Activated naive CD8-positive, alpha-beta T cell treated with anti-CD3 and anti-CD28 coated beads for 36 hours (primary cell): Measurements from ENCODE around the gene PLEKHO2. TPM values are rescaled to one million over a fixed set of nuclear protein-coding genes. Genes with fewer than 3 reads are reported as not detected.
"Not testable (repeated sequence)": the region's sequence is repeated elsewhere in the genome, so short reads cannot be mapped to it uniquely, and the experiment has no call there.

Experiments
- DNase-seq: peaks from one replicate; pipeline ENCODE4 v3.0.0; 2021
- H3K27ac Mint-ChIP-seq: one replicate; pipeline ENCODE4 v1.8.0; 2022; ENCODE audit warnings: mild to moderate bottlenecking, moderate library complexity, mixed read lengths
- H3K27me3 Mint-ChIP-seq: one replicate; pipeline ENCODE4 v1.8.0; 2022; ENCODE audit warnings: mild to moderate bottlenecking, mixed read lengths
- H3K36me3 Mint-ChIP-seq: one replicate; pipeline ENCODE4 v1.8.0; 2021; ENCODE audit warnings: mild to moderate bottlenecking, mixed read lengths
- H3K4me1 Mint-ChIP-seq: one replicate; pipeline ENCODE4 v1.8.0; 2021; ENCODE audit warnings: mixed read lengths
- H3K4me3 Mint-ChIP-seq: one replicate; pipeline ENCODE4 v1.8.0; 2022; ENCODE audit warnings: mild to moderate bottlenecking, moderate library complexity, mixed read lengths
- H3K9me3 Mint-ChIP-seq: one replicate; pipeline ENCODE4 v1.8.0; 2022; ENCODE audit warnings: mixed read lengths
- total RNA-seq, 2 experiments: library from RNA; stranded (reverse); gene quantifications; one replicate each; pipeline ENCODE4 v1.2.3, GENCODE V29; 2021

The PLEKHO2 gene, protein sequence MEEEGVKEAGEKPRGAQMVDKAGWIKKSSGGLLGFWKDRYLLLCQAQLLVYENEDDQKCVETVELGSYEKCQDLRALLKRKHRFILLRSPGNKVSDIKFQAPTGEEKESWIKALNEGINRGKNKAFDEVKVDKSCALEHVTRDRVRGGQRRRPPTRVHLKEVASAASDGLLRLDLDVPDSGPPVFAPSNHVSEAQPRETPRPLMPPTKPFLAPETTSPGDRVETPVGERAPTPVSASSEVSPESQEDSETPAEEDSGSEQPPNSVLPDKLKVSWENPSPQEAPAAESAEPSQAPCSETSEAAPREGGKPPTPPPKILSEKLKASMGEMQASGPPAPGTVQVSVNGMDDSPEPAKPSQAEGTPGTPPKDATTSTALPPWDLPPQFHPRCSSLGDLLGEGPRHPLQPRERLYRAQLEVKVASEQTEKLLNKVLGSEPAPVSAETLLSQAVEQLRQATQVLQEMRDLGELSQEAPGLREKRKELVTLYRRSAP
- total RNA-seq: 1 to 10 TPM; 6.8 to 7.8 TPM

DNA sequence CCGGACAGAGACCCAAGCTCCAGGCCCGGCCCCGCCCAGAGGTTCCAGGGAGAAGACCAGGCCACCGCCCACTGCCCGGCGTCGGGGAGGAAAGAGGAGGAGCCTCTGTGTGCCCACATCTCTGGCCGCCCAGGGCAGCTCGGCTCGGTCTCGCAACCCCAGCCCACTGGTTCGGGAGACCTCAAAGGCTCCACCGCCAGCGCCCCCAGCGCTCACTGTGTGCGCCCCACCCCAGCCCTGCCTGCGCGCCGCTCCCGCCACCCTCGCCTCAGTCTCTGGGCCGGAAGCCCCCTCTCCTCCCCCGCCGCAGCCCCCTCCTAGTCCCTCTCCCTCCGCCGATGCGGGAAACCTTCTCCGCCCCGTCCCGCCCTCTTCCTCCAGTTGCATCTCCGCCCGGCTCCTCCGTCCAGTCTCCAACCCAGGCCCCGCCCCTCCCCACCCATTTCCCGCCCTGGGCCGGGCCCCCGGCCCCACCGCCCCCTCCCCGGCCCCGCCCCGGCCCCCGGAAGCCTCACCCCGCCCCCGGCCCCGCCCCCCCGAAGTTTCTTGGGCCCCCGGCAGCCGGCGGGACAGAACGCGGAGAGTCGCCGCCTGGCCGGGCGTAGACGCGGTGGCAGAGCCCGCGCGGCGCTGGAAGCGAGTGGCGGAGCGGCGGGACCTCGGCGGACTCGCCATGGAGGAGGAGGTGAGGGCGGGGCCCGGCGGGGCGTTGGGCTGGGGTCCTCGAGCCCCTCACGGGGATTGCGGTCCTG lies at the start of gene PLEKHO2:
Gene PLEKHO2 (plus strand): TSS at position 572 of the 752 bp plus-strand sequence. CDS start 102 bp downstream, at position 674.
- peak; percentile 87 for DNase-seq
- H3K9me3 Mint-ChIP-seq: no peaks in the 10 kb centered on the region
- no peaks in the 10 kb centered on the region for H3K36me3 Mint-ChIP-seq
- H3K27me3 Mint-ChIP-seq: no peaks in the 10 kb centered on the region
- peak within 1 kb of the TSS; percentile 66 for H3K27ac Mint-ChIP-seq
- H3K4me3 Mint-ChIP-seq: peak within 1 kb of the TSS; percentile 82
- peaks cover 62% of the 10 kb centered on the region for H3K4me1 Mint-ChIP-seq

DNA sequence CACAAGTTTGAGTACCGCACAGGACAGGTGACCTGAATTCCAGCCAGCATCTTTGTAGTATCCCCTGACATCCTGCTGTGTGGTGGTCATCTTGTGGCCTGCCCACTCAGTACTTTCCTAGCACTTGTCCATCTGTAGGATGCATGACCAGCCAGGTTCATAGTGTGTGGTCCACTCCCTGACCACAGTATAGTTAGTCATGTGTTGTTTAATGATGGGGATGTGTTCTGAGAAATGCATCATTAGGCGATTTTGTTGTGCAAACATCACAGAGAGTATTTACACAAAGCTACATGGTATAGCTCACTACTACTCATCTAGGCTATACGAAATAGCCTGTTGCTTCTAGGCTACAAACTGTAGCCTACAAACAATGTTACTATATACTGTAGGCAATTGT lies 49.4 kb upstream of the PLEKHO2 start:
- Mint-ChIP-seq H3K36me3 (no peaks in the 10 kb centered on the region), H3K27me3 (no peaks in the 10 kb centered on the region), H3K27ac (no peak overlapping the region), H3K9me3 (no peaks in the 10 kb centered on the region), H3K4me1 (no peaks in the 10 kb centered on the region), H3K4me3 (no peak overlapping the region)
- no peak for DNase-seq

DNA sequence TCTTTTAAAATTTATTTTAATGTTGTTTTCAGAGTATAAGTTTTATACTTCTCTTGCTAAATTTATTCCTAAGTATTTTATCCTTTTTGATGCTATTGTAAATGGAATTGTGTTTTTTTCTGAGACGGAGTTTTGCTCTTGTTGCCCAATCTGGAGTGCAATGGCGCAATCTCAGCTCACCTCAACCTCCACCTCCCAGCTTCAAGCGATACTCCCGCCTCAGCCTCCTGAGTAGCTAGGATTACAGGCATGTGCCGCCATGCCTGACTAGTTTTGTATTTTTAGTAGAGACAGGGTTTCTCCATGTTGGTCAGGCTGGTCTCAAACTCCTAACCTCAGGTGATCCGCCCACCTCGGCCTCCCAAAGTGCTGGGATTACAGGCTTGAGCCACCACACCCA lies 46.4 kb upstream of the PLEKHO2 start:
- not testable (repeated sequence) for H3K9me3 Mint-ChIP-seq, H3K4me1 Mint-ChIP-seq, H3K4me3 Mint-ChIP-seq, H3K27me3 Mint-ChIP-seq, H3K27ac Mint-ChIP-seq, H3K36me3 Mint-ChIP-seq, DNase-seq

DNA sequence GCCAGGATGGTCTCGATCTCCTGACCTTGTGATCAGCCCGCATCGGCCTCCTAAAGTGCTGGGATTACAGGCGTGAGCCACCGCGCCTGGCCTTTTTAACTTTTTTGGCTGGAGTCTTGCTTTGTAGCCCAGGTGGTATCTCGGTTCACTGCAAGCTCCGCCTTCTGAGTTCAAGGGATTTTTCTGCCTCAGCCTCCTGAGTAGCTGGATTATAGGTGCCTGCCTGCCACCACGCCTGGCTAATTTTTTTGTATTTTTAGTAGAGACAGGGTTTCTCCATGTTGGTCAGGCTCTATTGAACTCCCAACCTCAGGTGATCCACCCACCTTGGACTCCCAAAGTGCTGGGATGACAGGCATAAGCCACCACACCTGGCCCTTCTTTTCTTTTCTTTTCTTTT lies 45.8 kb upstream of the PLEKHO2 start:
- H3K36me3 Mint-ChIP-seq, H3K4me3 Mint-ChIP-seq, H3K9me3 Mint-ChIP-seq, DNase-seq, H3K4me1 Mint-ChIP-seq, H3K27me3 Mint-ChIP-seq, H3K27ac Mint-ChIP-seq: not testable (repeated sequence)

DNA sequence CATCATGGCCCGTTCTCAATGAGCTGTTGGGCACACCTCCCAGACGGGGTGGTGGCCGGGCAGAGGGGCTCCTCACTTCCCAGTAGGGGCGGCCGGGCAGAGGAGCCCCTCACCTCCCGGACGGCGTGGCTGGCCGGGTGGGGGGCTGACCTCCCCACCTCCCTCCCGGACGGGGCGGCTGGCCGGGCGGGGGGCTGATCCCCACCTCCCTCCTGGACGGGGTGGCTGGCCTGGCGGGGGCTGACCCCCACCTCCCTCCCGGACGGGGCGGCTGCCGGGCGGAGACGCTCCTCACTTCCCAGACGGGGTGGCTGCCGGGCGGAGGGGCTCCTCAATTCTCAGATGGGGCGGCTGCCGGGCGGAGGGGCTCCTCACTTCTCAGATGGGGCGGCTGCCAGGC lies 42.8 kb upstream of the PLEKHO2 start:
- not testable (repeated sequence) for DNase-seq, H3K36me3 Mint-ChIP-seq, H3K9me3 Mint-ChIP-seq, H3K27me3 Mint-ChIP-seq, H3K4me3 Mint-ChIP-seq, H3K27ac Mint-ChIP-seq, H3K4me1 Mint-ChIP-seq

DNA sequence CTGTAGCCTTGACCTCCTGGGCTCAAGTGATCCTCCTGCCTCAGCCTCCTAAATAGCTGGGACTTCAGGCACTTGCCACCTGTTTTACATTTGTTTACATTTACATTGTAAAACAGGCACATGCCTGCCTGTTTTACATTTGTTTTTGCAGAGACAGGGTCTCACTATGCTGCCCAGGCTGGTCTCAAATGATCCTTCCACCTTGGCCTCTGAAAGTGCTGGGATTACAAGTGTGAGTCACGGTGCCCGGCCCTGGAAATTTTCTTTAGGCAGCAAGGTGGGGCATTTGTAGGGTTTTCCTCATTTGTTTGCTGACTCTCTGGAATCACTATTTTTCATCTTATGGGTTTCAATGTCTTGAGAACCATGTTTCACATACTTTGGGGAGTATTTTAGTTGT lies 41.2 kb upstream of the PLEKHO2 start:
- Mint-ChIP-seq H3K27ac (no peak overlapping the region), H3K9me3 (no peaks in the 10 kb centered on the region), H3K36me3 (no peaks in the 10 kb centered on the region), H3K4me1 (no peaks in the 10 kb centered on the region), H3K4me3 (no peak overlapping the region), H3K27me3 (no peaks in the 10 kb centered on the region)
- DNase-seq: no peak

DNA sequence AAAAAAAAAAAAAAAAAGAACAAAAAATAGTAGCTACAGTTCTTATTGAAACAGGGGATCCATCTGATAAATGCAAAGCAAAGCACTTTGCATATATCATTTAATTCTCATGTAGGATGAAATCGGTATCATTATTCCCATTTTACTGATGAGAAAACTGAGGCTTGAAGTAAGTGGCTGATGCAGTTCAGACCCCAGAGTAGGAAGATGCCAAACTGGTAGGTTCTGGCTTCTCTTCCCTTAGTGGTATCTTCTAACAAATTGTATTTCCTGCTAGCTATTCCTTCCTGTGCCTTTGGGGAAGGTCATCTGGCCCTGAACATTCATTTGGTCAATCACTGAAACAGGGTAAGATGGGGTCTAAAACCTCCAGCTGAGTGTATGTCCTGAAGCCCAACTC lies 38.2 kb upstream of the PLEKHO2 start:
- no peaks in the 10 kb centered on the region for H3K27me3 Mint-ChIP-seq
- H3K9me3 Mint-ChIP-seq: no peaks in the 10 kb centered on the region
- H3K4me3 Mint-ChIP-seq: no peak overlapping the region
- no peaks in the 10 kb centered on the region for H3K4me1 Mint-ChIP-seq
- no peak for DNase-seq
- H3K27ac Mint-ChIP-seq: no peak overlapping the region
- H3K36me3 Mint-ChIP-seq: no peaks in the 10 kb centered on the region

DNA sequence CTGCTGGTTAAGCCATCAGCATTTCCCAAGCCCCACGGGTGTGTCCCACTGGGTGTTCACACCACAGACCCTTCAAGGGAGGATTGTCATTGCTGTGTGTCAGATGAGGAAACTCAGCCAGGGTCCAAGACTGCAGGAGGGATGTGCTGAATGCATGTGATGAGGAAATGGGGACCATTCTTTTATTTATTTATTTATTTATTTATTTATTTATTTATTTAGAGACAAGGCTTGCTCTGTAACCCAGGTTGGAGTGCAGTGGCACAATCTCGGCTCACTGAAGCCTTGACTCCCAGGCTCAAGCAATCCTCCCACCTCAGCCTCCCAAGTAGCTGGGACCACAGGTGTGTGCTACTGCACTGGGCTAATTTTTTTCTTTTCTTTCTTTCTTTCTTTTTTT lies 37.1 kb upstream of the PLEKHO2 start:
- H3K36me3 Mint-ChIP-seq: no peaks in the 10 kb centered on the region
- H3K9me3 Mint-ChIP-seq: no peaks in the 10 kb centered on the region
- DNase-seq: no peak
- no peak overlapping the region for H3K27ac Mint-ChIP-seq
- no peaks in the 10 kb centered on the region for H3K27me3 Mint-ChIP-seq
- no peaks in the 10 kb centered on the region for H3K4me1 Mint-ChIP-seq
- no peak overlapping the region for H3K4me3 Mint-ChIP-seq

DNA sequence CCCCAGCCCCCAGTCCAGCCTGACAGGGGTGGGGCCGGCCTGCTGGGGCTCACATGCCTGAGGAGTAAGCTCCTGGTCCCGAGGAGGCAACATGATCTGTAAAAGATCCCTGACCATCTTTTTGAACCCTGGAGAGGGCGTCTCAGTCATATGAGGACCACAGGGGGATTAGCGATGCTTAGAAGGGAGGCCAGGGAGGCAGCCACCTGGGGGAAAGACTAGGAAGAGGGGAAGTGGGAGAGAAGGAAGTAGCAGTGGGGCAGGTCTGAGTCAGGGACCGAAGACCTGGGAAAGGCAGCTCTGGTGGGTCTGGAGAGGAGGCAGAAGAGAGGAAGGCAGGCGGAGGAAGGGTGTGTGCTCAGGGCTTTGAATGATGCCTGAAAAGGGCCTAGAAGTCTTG lies 35.2 kb upstream of the PLEKHO2 start:
- peaks cover 3% of the 10 kb centered on the region for H3K4me1 Mint-ChIP-seq

DNA sequence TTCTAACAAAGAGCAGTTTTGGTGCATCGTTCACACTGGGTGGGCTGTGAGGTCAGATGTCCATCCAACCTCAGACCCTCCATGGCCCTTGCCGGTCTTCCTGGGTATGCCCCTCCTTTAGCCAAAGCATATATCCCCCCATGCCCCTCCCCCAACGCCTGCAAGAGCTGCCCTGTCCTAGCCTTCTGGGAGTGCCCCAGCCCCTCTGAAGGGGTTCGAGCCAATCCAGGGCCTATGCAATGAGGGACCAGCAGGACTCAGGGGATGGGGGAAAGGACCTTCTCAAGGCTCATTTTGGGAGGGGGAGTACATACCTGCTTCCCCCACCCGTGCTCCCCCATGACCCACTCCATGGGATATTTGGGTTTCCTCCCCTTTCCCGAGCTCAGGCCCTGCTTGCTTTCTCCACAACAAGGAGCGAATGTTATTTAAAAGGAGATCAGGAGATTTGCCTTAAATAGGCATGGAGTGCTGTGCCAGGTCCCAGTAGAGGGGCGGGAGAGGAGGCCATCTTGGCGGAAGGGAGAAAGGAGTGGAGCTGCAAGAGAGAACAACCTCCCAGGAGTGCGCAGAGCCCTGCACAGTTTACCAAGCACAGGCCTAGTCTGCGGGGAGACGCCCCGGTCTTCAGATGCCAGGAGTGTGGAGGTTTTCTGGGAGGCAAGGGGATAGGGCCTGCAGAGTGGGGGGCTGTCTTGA lies 34.5 kb upstream of the PLEKHO2 start:
- Mint-ChIP-seq H3K4me3 (no peak overlapping the region), H3K4me1 (peaks cover 3% of the 10 kb centered on the region), H3K36me3 (no peaks in the 10 kb centered on the region), H3K9me3 (no peaks in the 10 kb centered on the region), H3K27me3 (no peaks in the 10 kb centered on the region), H3K27ac (no peak overlapping the region)
- no peak for DNase-seq

More for the DNA sequence above, 35.2 kb upstream of the PLEKHO2 start:
- Mint-ChIP-seq H3K36me3 (no peaks in the 10 kb centered on the region), H3K4me3 (no peak overlapping the region), H3K27ac (no peak overlapping the region), H3K9me3 (no peaks in the 10 kb centered on the region), H3K27me3 (no peaks in the 10 kb centered on the region)
- DNase-seq: no peak

DNA sequence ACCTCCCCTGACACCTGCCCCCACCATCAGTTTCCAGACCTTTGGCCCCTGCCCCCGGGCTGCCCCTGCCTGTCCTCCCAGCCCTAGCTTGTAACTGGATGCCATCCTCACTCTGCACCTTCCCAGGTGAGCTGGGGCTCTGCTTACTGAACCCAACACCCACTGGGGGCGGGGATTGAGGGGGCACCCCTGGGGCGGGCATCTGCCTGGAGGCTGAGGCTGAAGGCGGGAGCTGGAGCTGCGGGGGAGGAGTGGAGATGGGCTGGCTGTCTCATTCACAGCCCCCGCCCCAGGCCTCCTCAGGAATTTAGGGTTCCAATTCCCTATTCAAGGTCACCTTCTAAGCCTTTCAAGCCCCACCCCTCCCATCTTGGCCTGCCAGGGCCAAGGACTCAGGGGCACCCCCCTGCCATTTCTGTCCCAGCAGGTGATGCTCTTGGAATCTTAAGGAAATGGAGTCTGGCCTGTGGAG lies 33.9 kb upstream of the PLEKHO2 start:
- Mint-ChIP-seq H3K27ac (no peak overlapping the region), H3K9me3 (no peaks in the 10 kb centered on the region), H3K4me1 (peaks cover 3% of the 10 kb centered on the region), H3K4me3 (no peak overlapping the region), H3K27me3 (no peaks in the 10 kb centered on the region), H3K36me3 (no peaks in the 10 kb centered on the region)
- DNase-seq: no peak

DNA sequence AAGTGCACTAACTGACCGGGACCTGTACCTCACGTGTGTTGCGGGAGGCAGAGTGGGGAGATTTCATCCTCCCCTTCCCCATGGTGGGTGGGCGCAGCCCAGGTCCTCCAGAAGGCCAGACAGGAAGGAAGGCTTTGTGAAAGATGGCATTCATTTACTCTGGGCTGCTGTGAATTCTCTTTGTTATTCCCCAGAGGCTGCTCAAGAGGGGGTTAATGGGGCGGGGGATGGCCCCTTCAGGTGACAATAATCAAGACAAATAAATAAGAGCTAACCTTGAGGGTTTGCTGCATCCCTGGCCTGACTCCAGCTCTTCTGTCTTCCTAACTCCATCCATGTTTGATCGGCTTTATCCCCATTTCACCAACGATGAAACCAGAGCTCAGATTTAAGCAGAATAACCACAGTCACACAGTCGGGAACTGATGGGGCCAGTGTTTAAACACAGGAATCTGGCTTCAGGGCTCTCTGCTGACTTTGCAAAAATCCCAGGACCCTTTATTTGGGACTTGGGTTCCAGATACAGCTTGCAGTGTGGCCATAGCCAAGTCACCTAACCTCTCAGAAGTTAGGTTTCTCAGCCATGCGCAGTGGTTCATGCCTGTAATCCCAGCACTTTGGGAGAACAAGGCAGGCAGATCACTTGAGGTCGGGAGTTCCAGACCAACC lies 32.8 kb upstream of the PLEKHO2 start:
- H3K4me1 Mint-ChIP-seq: peaks cover 3% of the 10 kb centered on the region
- H3K9me3 Mint-ChIP-seq: no peaks in the 10 kb centered on the region
- H3K36me3 Mint-ChIP-seq: no peaks in the 10 kb centered on the region
- no peak for DNase-seq
- H3K27me3 Mint-ChIP-seq: no peaks in the 10 kb centered on the region
- H3K27ac Mint-ChIP-seq: no peak overlapping the region
- no peak overlapping the region for H3K4me3 Mint-ChIP-seq

DNA sequence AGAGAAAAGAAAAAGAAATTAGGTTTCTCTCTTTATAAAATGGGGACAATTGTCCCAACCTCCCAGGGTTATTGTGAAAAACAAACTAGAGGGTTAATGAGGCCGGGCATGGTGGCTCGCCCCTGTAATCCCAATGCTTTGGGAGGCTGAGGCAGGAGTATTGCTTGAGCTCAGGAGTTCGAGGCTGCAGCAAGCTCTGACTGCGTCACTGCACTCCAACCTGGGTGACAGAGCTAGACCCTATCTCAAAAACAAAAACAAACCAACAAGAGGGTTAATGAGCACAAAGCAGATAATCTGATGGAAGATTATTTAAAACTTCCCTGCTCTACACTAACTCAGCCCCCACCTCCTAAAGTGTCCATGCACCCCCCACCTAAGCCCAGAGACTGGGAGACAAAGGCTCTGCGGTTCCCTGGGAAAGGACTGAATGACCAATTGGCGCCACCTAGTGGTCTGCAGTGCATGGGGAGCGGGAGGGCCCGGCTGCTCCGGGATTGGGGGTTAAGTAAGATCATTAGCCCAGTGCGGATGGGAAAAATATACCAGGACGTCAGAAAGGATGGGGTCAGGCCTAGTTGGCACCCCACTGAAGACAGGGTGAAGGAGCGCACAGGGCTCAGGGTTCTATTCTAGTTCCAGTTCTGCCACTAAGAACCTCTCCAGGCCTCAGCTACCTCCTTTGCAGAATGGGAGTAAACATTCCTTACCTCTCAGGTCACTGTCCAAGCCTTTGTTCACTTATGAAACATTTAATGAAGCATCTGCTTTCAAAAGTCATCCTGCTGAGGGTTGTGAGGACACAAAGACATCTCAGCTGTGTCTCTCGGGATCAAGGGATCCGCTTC lies 31.8 kb upstream of the PLEKHO2 start:
- H3K36me3 Mint-ChIP-seq: no peaks in the 10 kb centered on the region
- no peak overlapping the region for H3K27ac Mint-ChIP-seq
- no peaks in the 10 kb centered on the region for H3K27me3 Mint-ChIP-seq
- peak; percentile 62 for DNase-seq
- H3K4me3 Mint-ChIP-seq: no peak overlapping the region
- no peaks in the 10 kb centered on the region for H3K9me3 Mint-ChIP-seq
- peaks cover 3% of the 10 kb centered on the region for H3K4me1 Mint-ChIP-seq
